Left ventricle myocardium inferior (tissue), 1 donor: ENCODE measurements around the gene NCKAP5. TPM values are rescaled to one million over a fixed set of nuclear protein-coding genes. Genes with fewer than 3 reads are reported as not detected.

Experiments
- DNase-seq: peaks from one replicate; pipeline ENCODE4 v3.0.0-alpha.2; 2020
- H3K27ac ChIP-seq: fragments of 200-600 bp; replicated peaks from 2 replicates; pipeline ENCODE4 v1.8.0; 2021
- H3K27me3 ChIP-seq: fragments of 200-600 bp; 2 replicates; pipeline ENCODE4 v1.8.0; 2021; ENCODE audit warnings: low read depth
- H3K36me3 ChIP-seq: fragments of 200-600 bp; 2 replicates; pipeline ENCODE4 v1.8.0; 2021
- H3K4me1 ChIP-seq: fragments of 200-600 bp; 2 replicates; pipeline ENCODE4 v1.8.0; 2021
- H3K4me3 ChIP-seq: fragments of 200-600 bp; 2 replicates; pipeline ENCODE4 v1.8.0; 2021; ENCODE audit warnings: mild to moderate bottlenecking, moderate library complexity
- H3K9me3 ChIP-seq: fragments of 200-600 bp; replicated peaks from 2 replicates; pipeline ENCODE4 v1.8.0; 2021
- intact Hi-C: fragments of 100-400 bp; cut with micrococcal nuclease; formaldehyde crosslinking; loops from one replicate; pipeline ENCODE4 v1.11.0; 2022
- total RNA-seq: library from RNA; stranded (reverse); fragmentation: NEBNext Ultra II Directional; extraction: Animal tissue kit (Norgen Biotek cat#: 25700); gene quantifications from one replicate; pipeline ENCODE4 v1.2.1, GENCODE V29; 2021
- TF ChIP-seq, protein P1 (sequence below): fragments of 200-600 bp; IDR thresholded peaks from 2 replicates; pipeline ENCODE4 v1.8.0; 2021; ENCODE audit warnings: antibody characterized with exemption, mild to moderate bottlenecking, borderline replicate concordance
- donor health status: DM: no; HTN: yes; CAD: no; lungs with severe emphysema.

The NCKAP5 gene
- total RNA-seq, 1 donor from 2014 or later: 6.0 TPM

DNA sequence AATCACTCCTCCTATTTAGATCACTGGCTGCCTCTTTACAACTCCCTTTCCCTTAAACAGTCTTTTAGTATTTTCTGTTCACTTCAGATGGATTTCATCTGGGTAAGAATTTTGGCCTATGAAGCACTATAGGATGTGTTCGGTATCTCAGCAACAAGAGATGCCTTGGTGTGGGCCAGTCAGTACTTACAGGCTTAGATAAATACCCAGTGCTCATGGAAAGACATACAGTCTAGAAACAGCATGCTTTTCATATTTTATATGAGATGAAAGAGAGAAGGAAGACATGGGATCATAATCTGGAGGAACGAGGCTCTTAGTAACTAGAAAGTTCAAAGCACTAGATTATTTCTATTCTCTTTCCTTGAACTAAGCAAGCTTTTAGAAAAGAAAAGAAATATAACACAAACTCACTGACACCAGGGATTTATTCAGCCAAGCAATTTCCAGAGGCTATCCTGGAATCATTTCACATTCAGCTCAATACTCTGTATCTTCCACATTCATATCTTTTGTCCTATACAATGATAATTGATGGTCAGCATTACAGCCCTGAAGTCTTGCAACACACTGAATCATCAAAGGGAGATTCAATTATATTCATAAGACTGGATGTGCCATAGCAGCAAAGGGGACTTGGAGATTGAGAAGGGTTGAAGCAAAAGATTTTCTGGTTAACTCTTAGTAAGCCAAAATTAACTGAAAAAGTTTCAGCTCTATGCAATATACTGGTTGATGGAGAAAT lies 489.4 kb downstream of the NCKAP5 start:
- no peak overlapping the region for H3K27ac ChIP-seq
- no peak overlapping the region for H3K4me3 ChIP-seq
- no peaks in the 10 kb centered on the region for H3K36me3 ChIP-seq
- H3K4me1 ChIP-seq: peaks cover 13% of the 10 kb centered on the region
- H3K27me3 ChIP-seq: no peaks in the 10 kb centered on the region
- intact Hi-C loops: no loop called here
- H3K9me3 ChIP-seq: peaks cover 5% of the 10 kb centered on the region
- DNase-seq: no peak
- TF ChIP-seq, protein P1, sequence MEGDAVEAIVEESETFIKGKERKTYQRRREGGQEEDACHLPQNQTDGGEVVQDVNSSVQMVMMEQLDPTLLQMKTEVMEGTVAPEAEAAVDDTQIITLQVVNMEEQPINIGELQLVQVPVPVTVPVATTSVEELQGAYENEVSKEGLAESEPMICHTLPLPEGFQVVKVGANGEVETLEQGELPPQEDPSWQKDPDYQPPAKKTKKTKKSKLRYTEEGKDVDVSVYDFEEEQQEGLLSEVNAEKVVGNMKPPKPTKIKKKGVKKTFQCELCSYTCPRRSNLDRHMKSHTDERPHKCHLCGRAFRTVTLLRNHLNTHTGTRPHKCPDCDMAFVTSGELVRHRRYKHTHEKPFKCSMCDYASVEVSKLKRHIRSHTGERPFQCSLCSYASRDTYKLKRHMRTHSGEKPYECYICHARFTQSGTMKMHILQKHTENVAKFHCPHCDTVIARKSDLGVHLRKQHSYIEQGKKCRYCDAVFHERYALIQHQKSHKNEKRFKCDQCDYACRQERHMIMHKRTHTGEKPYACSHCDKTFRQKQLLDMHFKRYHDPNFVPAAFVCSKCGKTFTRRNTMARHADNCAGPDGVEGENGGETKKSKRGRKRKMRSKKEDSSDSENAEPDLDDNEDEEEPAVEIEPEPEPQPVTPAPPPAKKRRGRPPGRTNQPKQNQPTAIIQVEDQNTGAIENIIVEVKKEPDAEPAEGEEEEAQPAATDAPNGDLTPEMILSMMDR: no peak

DNA sequence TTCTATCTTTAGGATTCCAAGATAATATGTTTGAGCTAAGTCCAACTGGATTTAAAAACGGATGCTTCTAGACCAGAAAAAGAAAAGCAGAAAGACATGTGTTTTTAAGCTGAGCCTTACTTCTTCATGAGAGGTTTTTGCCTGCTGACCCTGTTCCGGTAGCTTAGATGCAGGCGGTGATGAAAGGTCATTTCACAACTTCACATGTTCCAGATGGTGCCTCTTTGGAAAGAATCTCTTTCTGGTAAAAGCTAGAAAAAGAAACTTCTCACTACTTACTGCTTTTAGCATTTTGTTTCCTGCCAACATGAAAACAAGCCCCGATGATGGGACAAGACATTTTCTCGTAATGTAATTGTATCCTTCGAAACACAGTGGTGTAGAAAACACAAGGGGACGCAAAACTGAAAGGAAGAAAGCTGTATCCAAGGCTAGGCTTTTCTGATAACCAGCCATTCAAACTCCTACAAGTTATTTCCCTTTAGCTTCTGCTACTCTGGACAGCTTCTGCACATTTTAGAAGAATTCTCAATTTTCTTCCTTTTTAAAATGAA lies 490.9 kb downstream of the NCKAP5 start:
- Histone ChIP-seq H3K36me3 (no peaks in the 10 kb centered on the region), H3K4me1 (peaks cover 13% of the 10 kb centered on the region), H3K27ac (no peak overlapping the region), H3K4me3 (no peak overlapping the region), H3K9me3 (peaks cover 5% of the 10 kb centered on the region), H3K27me3 (no peaks in the 10 kb centered on the region)
- TF ChIP-seq, protein P1: no peak
- DNase-seq: no peak
- intact Hi-C loops: no loop called here

DNA sequence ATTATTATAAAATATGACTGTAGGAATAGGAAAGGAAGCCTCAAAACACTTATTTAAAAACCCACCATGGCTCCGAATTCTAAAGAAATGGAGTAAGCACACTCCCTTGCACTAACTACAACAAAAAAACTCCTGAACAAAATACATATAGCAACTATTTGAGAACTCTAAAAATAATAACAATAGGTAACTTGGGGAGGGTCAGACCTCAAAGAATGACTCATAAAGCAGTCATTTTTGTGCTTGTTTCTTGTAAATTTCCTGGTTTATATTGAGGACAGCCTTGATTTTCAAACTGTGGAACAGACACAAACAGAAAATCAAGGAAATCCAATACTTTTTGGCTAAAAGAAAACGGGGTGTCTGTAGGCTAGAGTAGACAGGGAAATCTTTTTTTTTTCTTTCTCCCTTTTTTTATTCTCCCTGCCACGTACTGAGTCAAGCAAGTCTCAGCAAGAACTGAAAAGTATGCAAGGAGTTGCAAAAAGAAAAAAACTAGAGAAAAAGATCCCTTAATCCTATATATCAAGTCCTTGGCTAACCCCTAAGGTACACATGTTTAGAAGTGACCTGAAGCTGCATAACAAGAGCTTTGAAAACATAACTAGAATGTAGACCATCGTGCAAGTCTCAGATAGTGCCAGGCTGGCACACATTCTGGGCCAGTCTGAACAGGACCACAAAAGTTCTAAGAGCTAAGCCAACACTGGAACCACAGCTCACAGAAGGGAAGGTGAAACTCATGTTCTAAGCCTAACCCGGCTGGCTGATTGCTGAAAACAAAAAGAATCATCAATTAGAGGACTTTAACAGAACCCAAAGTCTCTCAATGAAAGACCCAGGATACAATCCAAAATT lies 495.2 kb downstream of the NCKAP5 start:
- DNase-seq: no peak
- Histone ChIP-seq H3K4me1 (peaks cover 7% of the 10 kb centered on the region), H3K27me3 (no peaks in the 10 kb centered on the region), H3K9me3 (peaks cover 5% of the 10 kb centered on the region), H3K36me3 (no peaks in the 10 kb centered on the region), H3K27ac (no peak overlapping the region), H3K4me3 (no peak overlapping the region)
- TF ChIP-seq, protein P1: no peak
- intact Hi-C loops: no loop called here

DNA sequence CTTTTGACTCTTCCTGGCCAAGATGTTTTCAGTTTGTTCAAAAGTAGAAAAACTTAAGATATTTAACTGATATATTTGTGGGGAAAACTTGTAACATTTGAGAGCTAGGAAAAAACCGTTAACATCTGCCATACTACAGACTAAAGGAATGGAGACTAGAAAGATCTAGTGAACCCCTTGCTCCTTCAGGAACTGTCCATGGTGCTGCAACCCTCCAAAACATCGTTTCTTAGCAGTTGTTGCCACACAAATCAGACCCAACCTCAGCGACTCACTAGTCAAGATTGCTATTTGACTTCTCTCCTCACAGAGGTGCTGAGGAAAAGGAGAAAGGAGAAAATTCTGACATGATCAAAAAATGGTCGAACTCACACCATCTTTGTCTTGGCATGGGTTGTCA lies 504.5 kb downstream of the NCKAP5 start:
- TF ChIP-seq, protein P1: no peak
- H3K27me3 ChIP-seq: no peaks in the 10 kb centered on the region
- H3K4me1 ChIP-seq: no peaks in the 10 kb centered on the region
- H3K9me3 ChIP-seq: no peaks in the 10 kb centered on the region
- H3K4me3 ChIP-seq: no peak overlapping the region
- no peak for DNase-seq
- no peaks in the 10 kb centered on the region for H3K36me3 ChIP-seq
- intact Hi-C loops: no loop called here
- no peak overlapping the region for H3K27ac ChIP-seq

DNA sequence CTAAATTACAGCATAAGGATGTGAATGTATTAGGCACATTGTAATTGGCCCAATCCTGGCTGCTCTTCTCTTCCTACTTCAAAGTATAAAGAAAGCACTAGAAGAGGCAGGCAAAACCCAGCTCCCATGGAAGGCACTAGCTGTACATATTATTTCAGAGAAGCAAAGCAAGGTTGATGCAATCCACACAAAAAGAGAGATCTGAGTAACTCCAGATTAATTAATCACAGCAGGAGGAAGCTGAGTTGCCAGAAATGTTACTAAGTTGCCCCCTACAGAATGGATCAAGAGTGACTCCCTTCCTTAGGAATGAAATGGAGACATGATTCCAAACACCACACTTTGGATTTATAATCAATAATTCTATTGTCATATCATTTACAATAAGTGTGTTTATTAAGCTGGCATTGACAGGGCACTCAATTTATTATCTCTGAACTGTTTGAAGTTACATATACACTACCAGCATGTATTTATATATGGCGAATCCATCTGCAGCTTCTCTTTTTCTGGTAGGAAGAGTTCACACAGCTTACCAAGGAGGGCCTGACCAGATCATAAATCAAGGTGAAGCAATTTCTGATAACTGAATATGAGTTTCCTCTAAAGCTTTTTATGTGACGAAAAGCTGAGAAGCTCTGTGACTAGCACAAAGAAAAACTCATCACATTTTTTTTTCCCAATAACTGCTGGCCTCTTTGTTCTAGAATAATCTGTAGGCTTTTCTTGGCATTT lies 505.2 kb downstream of the NCKAP5 start:
- TF ChIP-seq, protein P1: no peak
- Histone ChIP-seq H3K9me3 (no peaks in the 10 kb centered on the region), H3K4me3 (no peak overlapping the region), H3K27me3 (no peaks in the 10 kb centered on the region), H3K4me1 (no peaks in the 10 kb centered on the region), H3K27ac (no peak overlapping the region), H3K36me3 (no peaks in the 10 kb centered on the region)
- no peak for DNase-seq
- intact Hi-C loops: no loop called here
